HCT116 (cell line): ENCODE data around the gene GRIK1. TPM values are rescaled to one million over a fixed set of nuclear protein-coding genes. Genes with fewer than 3 reads are reported as not detected.

Source experiments
- ATAC-seq: fragments of 200-7000 bp; cut with Tn5 transposase; 2 replicates; pipeline ENCODE4 v1.9.1; 2020; ENCODE audit warnings: mild to moderate bottlenecking, moderate library complexity
- BruUV-seq: library from RNA; stranded (reverse); fragments of 400-500 nt; replicated peaks from 2 replicates; lab custom pipeline; 2021; lab: Mats Ljungman, UMichigan
- CTCF ChIA-PET: fragments of 300-600 bp; sonication (Branson Sonifier 250); formaldehyde crosslinking; loops from one replicate; lab custom pipeline; 2021; ENCODE audit warnings: antibody characterized with exemption; lab: Charles Lee
- POLR2A ChIA-PET: fragments of 300-600, 350-600 bp; sonication (Branson Sonifier 250); formaldehyde crosslinking; loops from one replicate; lab custom pipeline; 2021; ENCODE audit warnings: antibody characterized with exemption; lab: Charles Lee
- RAD21 ChIA-PET, 2 experiments: fragments of 300-600 bp; sonication (Branson Sonifier 250); formaldehyde crosslinking; loops; one replicate each; lab custom pipeline; 2023; ENCODE audit warnings: low total read pairs in 2 of 2; ENCODE audit not compliant: uncharacterized antibody in 2 of 2, unreplicated experiment in 2 of 2, low non-redundant PET in 1 of 2; lab: Charles Lee
- DNase-seq: peaks from one replicate; pipeline ENCODE4 v3.0.0-alpha.2; 2010; ENCODE audit warnings: low read depth, low spot score
- H2AFZ ChIP-seq: fragments of 200-600 bp; shearing (Covaris generic), sonication (generic); 2 replicates; pipeline ENCODE4 v1.6.1; 2017; ENCODE audit warnings: low read depth, mixed run types, mixed read lengths, antibody characterized with exemption, low read length; ENCODE audit not compliant: poor library complexity, severe bottlenecking
- H3K27ac ChIP-seq: 2 replicates; pipeline ENCODE4 v1.5.1; 2012; ENCODE audit warnings: low read depth, low read length
- H3K27me3 ChIP-seq: fragments of 200-600 bp; sonication (generic); 2 replicates; pipeline ENCODE4 v1.6.1; 2016; ENCODE audit warnings: mixed run types, low read length, mixed read lengths; ENCODE audit not compliant: insufficient read depth
- H3K36me3 ChIP-seq, 2 experiments: fragments of 200-500 bp in 1 of 2; fragments of 200-600 bp in 1 of 2; sonication (Bioruptor generic) in 1 of 2; sonication (generic) in 1 of 2; 2 replicates each; pipeline versions ENCODE4 v1.5.1 to v1.6.1; 2014 to 2016; ENCODE audit warnings: low read length in 2 of 2, inconsistent platforms in 1 of 2, mixed read lengths in 1 of 2, mixed run types in 1 of 2; ENCODE audit not compliant: insufficient read depth in 2 of 2, control insufficient read depth in 1 of 2
- H3K4me1 ChIP-seq, 2 experiments: fragments of 200-600 bp in 1 of 2; sonication (generic) in 1 of 2; 2 replicates each; pipeline versions ENCODE4 v1.5.1 to v1.6.1; 2012 to 2017; ENCODE audit warnings: low read length in 2 of 2, inconsistent platforms in 1 of 2, mild to moderate bottlenecking in 1 of 2, mixed read lengths in 1 of 2, mixed run types in 1 of 2, moderate library complexity in 1 of 2; ENCODE audit not compliant: insufficient read depth in 2 of 2, control insufficient read depth in 1 of 2
- H3K4me2 ChIP-seq: fragments of 200-600 bp; sonication (generic); 2 replicates; pipeline ENCODE4 v1.6.1; 2017; ENCODE audit warnings: mixed run types, low read length, mixed read lengths
- H3K4me3 ChIP-seq, 2 experiments: fragments of 200-600 bp in 1 of 2; sonication (generic) in 1 of 2; replicated peaks in 1 of 2; 2 replicates each; pipeline ENCODE4 v1.5.1; 2011 to 2016; ENCODE audit warnings: low read length in 2 of 2, control low read depth in 1 of 2, low read depth in 1 of 2, mild to moderate bottlenecking in 1 of 2, mixed read lengths in 1 of 2, mixed run types in 1 of 2
- H3K79me2 ChIP-seq: fragments of 200-600 bp; sonication (generic); 2 replicates; pipeline ENCODE4 v1.6.1; 2017; ENCODE audit warnings: mild to moderate bottlenecking, mixed run types, low read length, moderate library complexity, mixed read lengths; ENCODE audit not compliant: insufficient read depth
- H3K9ac ChIP-seq: fragments of 200-600 bp; sonication (generic); 2 replicates; pipeline ENCODE4 v1.6.1; 2016; ENCODE audit warnings: low read length, mixed read lengths
- H3K9me2 ChIP-seq: fragments of 200-600 bp; sonication (generic), shearing (Covaris generic); 2 replicates; pipeline ENCODE4 v1.6.1; 2017; ENCODE audit warnings: mixed run types, mild to moderate bottlenecking, moderate library complexity; ENCODE audit not compliant: insufficient read depth
- H3K9me3 ChIP-seq, 2 experiments: fragments of 200-500 bp in 1 of 2; fragments of 200-600 bp in 1 of 2; sonication (Bioruptor generic) in 1 of 2; sonication (generic) in 1 of 2; 2 replicates each; pipeline ENCODE4 v1.6.1; 2014 to 2017; ENCODE audit warnings: low read length in 2 of 2, mixed read lengths in 2 of 2, inconsistent platforms in 1 of 2, low read depth in 1 of 2, mild to moderate bottlenecking in 1 of 2, mixed run types in 1 of 2, moderate library complexity in 1 of 2; ENCODE audit not compliant: control insufficient read depth in 1 of 2, insufficient read depth in 1 of 2
- H4K20me1 ChIP-seq: fragments of 200-600 bp; sonication (generic), shearing (Covaris generic); 2 replicates; pipeline ENCODE4 v1.6.1; 2017; ENCODE audit warnings: mixed run types, mild to moderate bottlenecking, moderate library complexity; ENCODE audit not compliant: insufficient read depth
- ATF3 ChIP-seq: IDR thresholded peaks from 2 replicates; pipeline ENCODE4 v1.6.1; 2012
- CBX3 ChIP-seq: IDR thresholded peaks from 2 replicates; pipeline ENCODE4 v1.6.1; 2012; ENCODE audit warnings: low read depth
- CEBPB ChIP-seq: IDR thresholded peaks from 2 replicates; pipeline ENCODE4 v1.6.1; 2012; ENCODE audit warnings: low read depth
- CTCF ChIP-seq, 3 experiments: fragments of 200-600 bp in 1 of 3; sonication (generic) in 1 of 3; IDR thresholded peaks in 2 of 3; conservative IDR thresholded peaks in 1 of 3; 2 replicates each; pipeline ENCODE4 v1.5.1; 2012 to 2017; ENCODE audit warnings: low read depth in 2 of 3, low read length in 2 of 3, antibody characterized with exemption in 1 of 3, borderline replicate concordance in 1 of 3, control low read depth in 1 of 3, mild to moderate bottlenecking in 1 of 3, mixed read lengths in 1 of 3, mixed run types in 1 of 3, moderate library complexity in 1 of 3; ENCODE audit not compliant: insufficient read depth in 1 of 3
- ELF1 ChIP-seq: IDR thresholded peaks from 2 replicates; pipeline ENCODE4 v1.6.1; 2012; ENCODE audit warnings: low read depth, borderline replicate concordance
- EZH2 ChIP-seq: fragments of 200-600 bp; sonication (generic); IDR thresholded peaks from 2 replicates; pipeline ENCODE4 v1.6.1; 2017; ENCODE audit warnings: antibody characterized with exemption, mixed run types
- EZH2phosphoT487 ChIP-seq: fragments of 200-600 bp; IDR thresholded peaks from 2 replicates; pipeline ENCODE4 v1.6.1; 2018; ENCODE audit warnings: antibody characterized with exemption, borderline replicate concordance
- FOSL1 ChIP-seq: IDR thresholded peaks from 2 replicates; pipeline ENCODE4 v1.6.1; 2012; ENCODE audit warnings: low read depth
- JUND ChIP-seq: IDR thresholded peaks from 2 replicates; pipeline ENCODE4 v1.6.1; 2012
- MAX ChIP-seq: IDR thresholded peaks from 2 replicates; pipeline ENCODE4 v1.6.1; 2012
- POLR2A ChIP-seq: IDR thresholded peaks from 2 replicates; pipeline ENCODE4 v1.7.0; 2011; ENCODE audit warnings: borderline replicate concordance; ENCODE audit not compliant: insufficient read depth, insufficient read length; ENCODE audit errors: extremely low read depth
- POLR2AphosphoS5 ChIP-seq: IDR thresholded peaks from 2 replicates; pipeline ENCODE4 v1.6.1; 2011; ENCODE audit warnings: mild to moderate bottlenecking, low read depth, low read length, moderate library complexity
- RAD21 ChIP-seq: IDR thresholded peaks from 2 replicates; pipeline ENCODE4 v1.6.1; 2012; ENCODE audit warnings: low read depth, mild to moderate bottlenecking
- REST ChIP-seq: IDR thresholded peaks from 2 replicates; pipeline ENCODE4 v1.6.1; 2012; ENCODE audit warnings: low read depth
- SIN3A ChIP-seq: IDR thresholded peaks from 2 replicates; pipeline ENCODE4 v1.6.1; 2012; ENCODE audit warnings: low read depth
- SP1 ChIP-seq: IDR thresholded peaks from 2 replicates; pipeline ENCODE4 v1.6.1; 2012; ENCODE audit warnings: low read depth
- SRF ChIP-seq: IDR thresholded peaks from 2 replicates; pipeline ENCODE4 v1.6.1; 2012; ENCODE audit warnings: low read depth
- YY1 ChIP-seq: IDR thresholded peaks from 2 replicates; pipeline ENCODE4 v1.6.1; 2011; ENCODE audit warnings: low read length, low read depth, moderate library complexity, mild to moderate bottlenecking; ENCODE audit not compliant: insufficient replicate concordance; ENCODE audit errors: extremely low read depth
- ZBTB33 ChIP-seq: IDR thresholded peaks from 2 replicates; pipeline ENCODE4 v1.6.1; 2011; ENCODE audit warnings: mild to moderate bottlenecking, low read length, moderate library complexity; ENCODE audit not compliant: insufficient replicate concordance; ENCODE audit errors: extremely low read depth
- ZNF274 ChIP-seq: fragments of 200-500 bp; sonication (Bioruptor generic); IDR thresholded peaks from 2 replicates; pipeline ENCODE4 v1.6.1; 2014; ENCODE audit warnings: mild to moderate bottlenecking, low read depth, low read length, inconsistent platforms
- intact Hi-C: fragments of 100-400 bp; cut with micrococcal nuclease; formaldehyde crosslinking; loops from 2 replicates; pipeline ENCODE4 v1.10.0; 2022
- total RNA-seq: library from RNA; stranded (reverse); gene quantifications from one replicate; pipeline ENCODE4 v1.2.1, GENCODE V29; 2021; ENCODE audit not compliant: unreplicated experiment

Gene GRIK1
- total RNA-seq, 1 experiment from 2014 or later = not detected

GRCh38 chr21:29708401-29708800, 231.4 kb downstream of the GRIK1 start:
- Histone ChIP-seq H3K4me2 (no peak overlapping the region), H3K4me3 (no peak overlapping the region), H3K27ac (no peak overlapping the region), H3K4me1 (no peaks in the 10 kb centered on the region), H3K9me2 (no peaks in the 10 kb centered on the region), H4K20me1 (no peaks in the 10 kb centered on the region), H3K9ac (no peak overlapping the region), H3K36me3 (no peaks in the 10 kb centered on the region), H2AFZ (no peak overlapping the region), H3K9me3 (peaks cover 5 to 6% of the 10 kb centered on the region in 2 experiments; a peak in 2 of 4 replicates), H3K79me2 (no peaks in the 10 kb centered on the region), H3K27me3 (no peaks in the 10 kb centered on the region)
- RAD21 ChIA-PET = no interaction called here
- BruUV-seq = no TSS peak
- no peak for DNase-seq
- no peak for TF ChIP-seq EZH2phosphoT487
- no peak for TF ChIP-seq MAX
- no peak for TF ChIP-seq EZH2
- TF ChIP-seq CEBPB = no peak
- TF ChIP-seq SRF = no peak
- TF ChIP-seq FOSL1 = no peak
- TF ChIP-seq ELF1 = no peak
- TF ChIP-seq SP1 = no peak
- no peak for TF ChIP-seq ZNF274
- TF ChIP-seq RAD21 = no peak
- TF ChIP-seq POLR2A = no peak
- TF ChIP-seq POLR2AphosphoS5 = no peak
- TF ChIP-seq ZBTB33 = no peak
- TF ChIP-seq REST = no peak
- no peak for TF ChIP-seq CBX3
- TF ChIP-seq YY1 = no peak
- TF ChIP-seq CTCF (IDR thresholded peaks at IDR 0.05 in 2 of 3, conservative IDR thresholded peaks at IDR 0.05 in 1 of 3; ENCODE audit: borderline replicate concordance in 1 of 3, insufficient read depth in 1 of 3, low read depth in 2 of 3, low read length in 2 of 3) = no peak
- TF ChIP-seq JUND = no peak
- no peak for TF ChIP-seq ATF3
- TF ChIP-seq SIN3A = no peak
- CTCF ChIA-PET = no interaction called here
- ATAC-seq = no peak
- POLR2A ChIA-PET = no interaction called here
- intact Hi-C loops = no loop called here
